H1 (cell line): Measurements from ENCODE around the gene TBC1D19. TPM values are rescaled to one million over a fixed set of nuclear protein-coding genes. Genes with fewer than 3 reads are reported as not detected.

ENCODE experiments used
- CTCF ChIA-PET: fragments of 300-600 bp; sonication (Branson Sonifier 250); formaldehyde crosslinking; loops from one replicate; lab custom pipeline; 2021; ENCODE audit not compliant: partially characterized antibody; lab: Charles Lee
- POLR2A ChIA-PET: fragments of 300-600 bp; sonication (Branson Sonifier 250); formaldehyde crosslinking; loops from one replicate; lab custom pipeline; 2021; ENCODE audit warnings: inconsistent platforms; ENCODE audit not compliant: partially characterized antibody; lab: Charles Lee
- DNase-seq, 2 experiments: peaks; one replicate each; pipeline versions ENCODE4 v3.0.0 to v3.0.0-alpha.2; 2010 to 2022; ENCODE audit warnings: low spot score in 2 of 2, low read depth in 1 of 2, mixed read lengths in 1 of 2
- FAIRE-seq: peaks from 2 replicates; lab custom pipeline; 2011; peaks lifted over from hg19 to GRCh38; lab: Jason Lieb, UNC
- H2AFZ ChIP-seq: 2 replicates; pipeline ENCODE4 v1.8.1; 2012; ENCODE audit warnings: low read length, inconsistent platforms
- H2AK5ac ChIP-seq: 2 replicates; pipeline ENCODE4 v1.6.1; 2013; ENCODE audit warnings: low read depth, low read length
- H2BK120ac ChIP-seq: replicated peaks from 2 replicates; pipeline ENCODE3; 2013; ENCODE audit warnings: low read depth, low read length, inconsistent platforms
- H2BK12ac ChIP-seq: 2 replicates; pipeline ENCODE4 v1.6.1; 2013; ENCODE audit warnings: low read depth, low read length
- H2BK15ac ChIP-seq: 2 replicates; pipeline ENCODE4 v1.6.1; 2013; ENCODE audit warnings: low read length
- H2BK20ac ChIP-seq: 2 replicates; pipeline ENCODE4 v1.6.1; 2013; ENCODE audit warnings: low read length
- H2BK5ac ChIP-seq: 2 replicates; pipeline ENCODE4 v1.6.1; 2013; ENCODE audit warnings: low read depth, low read length
- H3K14ac ChIP-seq: 2 replicates; pipeline ENCODE4 v1.6.1; 2013; ENCODE audit warnings: inconsistent platforms; ENCODE audit not compliant: insufficient read length
- H3K18ac ChIP-seq: 2 replicates; pipeline ENCODE4 v1.6.1; 2013; ENCODE audit warnings: low read length; ENCODE audit errors: extremely low read depth
- H3K23ac ChIP-seq: 2 replicates; pipeline ENCODE4 v1.6.1; 2013; ENCODE audit warnings: inconsistent platforms; ENCODE audit not compliant: insufficient read length
- H3K23me2 ChIP-seq: 2 replicates; pipeline ENCODE4 v1.6.1; 2013; ENCODE audit warnings: low read depth, low read length
- H3K27ac ChIP-seq: 2 replicates; pipeline ENCODE4 v1.6.1; 2011; ENCODE audit warnings: low read depth, low read length, inconsistent platforms
- H3K27me3 ChIP-seq, 4 experiments: replicated peaks in 1 of 4; 1 replicate in 1 of 4; 2 replicates in 3 of 4; pipeline versions ENCODE4 v1.6.1 to v1.8.1; 2011 to 2013; ENCODE audit warnings: low read length in 3 of 4, mild to moderate bottlenecking in 3 of 4, inconsistent platforms in 2 of 4, mixed read lengths in 2 of 4, moderate library complexity in 1 of 4; ENCODE audit not compliant: control insufficient read depth in 3 of 4, insufficient read depth in 3 of 4; ENCODE audit errors: extremely low read depth in 1 of 4
- H3K36me3 ChIP-seq, 4 experiments: 2 replicates each; pipeline versions ENCODE4 v1.6.1 to v1.8.1; 2011 to 2013; ENCODE audit warnings: mild to moderate bottlenecking in 4 of 4, low read length in 3 of 4, moderate library complexity in 2 of 4, control low read depth in 1 of 4, inconsistent platforms in 1 of 4; ENCODE audit not compliant: insufficient read depth in 4 of 4, control insufficient read depth in 2 of 4
- H3K4ac ChIP-seq: replicated peaks from 2 replicates; pipeline ENCODE3; 2013; ENCODE audit warnings: low read length, low read depth, mixed read lengths, inconsistent platforms; ENCODE audit not compliant: insufficient read length
- H3K4me1 ChIP-seq, 4 experiments: replicated peaks in 1 of 4; 1 replicate in 1 of 4; 2 replicates in 3 of 4; pipeline versions ENCODE4 v1.6.1 to v1.8.1; 2011 to 2013; ENCODE audit warnings: low read length in 3 of 4, inconsistent platforms in 2 of 4, mixed read lengths in 1 of 4; ENCODE audit not compliant: insufficient read depth in 4 of 4, control insufficient read depth in 3 of 4
- H3K4me2 ChIP-seq, 2 experiments: 2 replicates each; pipeline versions ENCODE4 v1.6.1 to v1.8.1; 2011 to 2013; ENCODE audit warnings: low read depth in 2 of 2, low read length in 2 of 2, control low read depth in 1 of 2, inconsistent platforms in 1 of 2, mild to moderate bottlenecking in 1 of 2; ENCODE audit not compliant: insufficient read depth in 1 of 2
- H3K4me3 ChIP-seq, 4 experiments: fragments of 200-600, 300-600 bp in 1 of 4; sonication (generic), shearing (Covaris generic), sonication (Bioruptor Twin) in 1 of 4; 2 replicates each; pipeline versions ENCODE4 v1.5.1 to v1.8.1; 2011 to 2016; ENCODE audit warnings: low read length in 4 of 4, low read depth in 3 of 4, control low read depth in 2 of 4, inconsistent platforms in 2 of 4, mild to moderate bottlenecking in 2 of 4, mixed read lengths in 1 of 4, moderate library complexity in 1 of 4; ENCODE audit not compliant: insufficient read depth in 2 of 4; ENCODE audit errors: extremely low read depth in 1 of 4
- H3K56ac ChIP-seq: replicated peaks from 2 replicates; pipeline ENCODE3; 2013; ENCODE audit warnings: low read depth, mild to moderate bottlenecking, mixed read lengths, low read length, inconsistent platforms; ENCODE audit not compliant: insufficient read length
- H3K79me1 ChIP-seq: 2 replicates; pipeline ENCODE4 v1.6.1; 2013; ENCODE audit warnings: low read depth, low read length, control low read depth
- H3K79me2 ChIP-seq, 2 experiments: 2 replicates each; pipeline versions ENCODE4 v1.6.1 to v1.8.1; 2012 to 2013; ENCODE audit warnings: low read length in 2 of 2, mild to moderate bottlenecking in 2 of 2, inconsistent platforms in 1 of 2; ENCODE audit not compliant: insufficient read depth in 2 of 2, control insufficient read depth in 1 of 2
- H3K9ac ChIP-seq, 4 experiments: replicated peaks in 1 of 4; 1 replicate in 1 of 4; 2 replicates in 3 of 4; pipeline versions ENCODE4 v1.6.1 to v1.8.1; 2011 to 2013; ENCODE audit warnings: low read depth in 3 of 4, low read length in 3 of 4, control low read depth in 2 of 4, mild to moderate bottlenecking in 2 of 4, moderate library complexity in 2 of 4, inconsistent platforms in 1 of 4; ENCODE audit errors: extremely low read depth in 1 of 4
- H3K9me3 ChIP-seq, 2 experiments: 2 replicates each; pipeline versions ENCODE4 v1.6.1 to v1.8.1; 2012 to 2013; ENCODE audit warnings: mild to moderate bottlenecking in 2 of 2, moderate library complexity in 2 of 2, control low read depth in 1 of 2, inconsistent platforms in 1 of 2, low read depth in 1 of 2, low read length in 1 of 2, mixed read lengths in 1 of 2; ENCODE audit not compliant: insufficient read depth in 2 of 2
- H4K20me1 ChIP-seq, 2 experiments: replicated peaks in 1 of 2; 2 replicates each; pipeline versions ENCODE3 to v1.8.1; 2011 to 2013; ENCODE audit warnings: inconsistent platforms in 2 of 2, low read length in 2 of 2, mild to moderate bottlenecking in 1 of 2; ENCODE audit not compliant: insufficient read depth in 2 of 2, control insufficient read depth in 1 of 2
- H4K5ac ChIP-seq: 2 replicates; pipeline ENCODE4 v1.6.1; 2013; ENCODE audit warnings: low read length, low read depth, mixed read lengths, inconsistent platforms; ENCODE audit not compliant: insufficient read length
- H4K8ac ChIP-seq: 2 replicates; pipeline ENCODE4 v1.8.0; 2013; ENCODE audit warnings: mild to moderate bottlenecking, moderate library complexity, low read length, inconsistent platforms; ENCODE audit not compliant: insufficient read depth; ENCODE audit errors: extremely low read depth
- H4K91ac ChIP-seq: replicated peaks from 2 replicates; pipeline ENCODE3; 2013; ENCODE audit warnings: low read length, mixed read lengths, inconsistent platforms; ENCODE audit not compliant: insufficient read length
- CBX5 ChIP-seq: fragments of 300-800, 300-1000 bp; sonication (generic); IDR thresholded peaks from 2 replicates; pipeline ENCODE4 v1.7.1; 2016; ENCODE audit warnings: antibody characterized with exemption, low read length, low read depth
- CTBP2 ChIP-seq: IDR thresholded peaks from 2 replicates; pipeline ENCODE4 v1.7.0; 2011; ENCODE audit warnings: borderline replicate concordance, mild to moderate bottlenecking, moderate library complexity, mixed read lengths, low read length; ENCODE audit not compliant: insufficient read depth, insufficient read length
- NRF1 ChIP-seq: IDR thresholded peaks from 2 replicates; pipeline ENCODE4 v1.6.1; 2011; ENCODE audit warnings: mild to moderate bottlenecking, low read depth, low read length, improper control_type of control experiment
- TAF7 ChIP-seq: optimal IDR thresholded peaks from 2 replicates; pipeline ENCODE3; 2011; ENCODE audit warnings: low read depth, mild to moderate bottlenecking, inconsistent platforms, low read length, moderate library complexity, borderline replicate concordance
- WGBS, 2 experiments: shearing (Covaris generic) in 1 of 2; methylation state at CpG; one replicate each; pipeline versions ENCODE4 v1.1.6 to v1.1.7; 2013 to 2015; ENCODE audit warnings: low lambda C conversion rate in 2 of 2, mixed read lengths in 2 of 2, inconsistent platforms in 1 of 2, low coverage in 1 of 2, missing lambda C conversion rate in 1 of 2; ENCODE audit not compliant: insufficient replicate concordance in 2 of 2, insufficient coverage in 1 of 2, insufficient read length in 1 of 2; ENCODE audit errors: extremely low coverage in 1 of 2, missing lambda C conversion rate in 1 of 2; 5-methylcytosine and 5-hydroxymethylcytosine counted together
- polyA plus RNA-seq, 7 experiments: library from polyadenylated mRNA; depleted of rRNA in 3 of 7; stranded (reverse) in 5 of 7; unstranded in 2 of 7; fragments of >200 nt in 5 of 7; fragments of 200-250 nt in 2 of 7; gene quantifications; 1 replicate in 5 of 7; 2 replicates in 1 of 7; 4 replicates in 1 of 7; pipeline versions ENCODE4 v1.2.1 to v1.2.3, GENCODE V29; 2011 to 2013; ENCODE audit warnings: missing spikeins in 2 of 7, mixed read lengths in 2 of 7
- total RNA-seq: library from RNA; stranded (reverse); fragmentation: NEBNext Ultra II Directional; extraction: Animal tissue kit (Norgen Biotek cat#: 25700); gene quantifications from 2 replicates; pipeline ENCODE4 v1.2.1, GENCODE V29; 2021

Gene TBC1D19
- total and polyA plus RNA-seq, 2 of the 8 experiments (the other 6 are each of a cell fraction or from before 2014, with no cell fraction given): 1.9 to 3.5 TPM

DNA sequence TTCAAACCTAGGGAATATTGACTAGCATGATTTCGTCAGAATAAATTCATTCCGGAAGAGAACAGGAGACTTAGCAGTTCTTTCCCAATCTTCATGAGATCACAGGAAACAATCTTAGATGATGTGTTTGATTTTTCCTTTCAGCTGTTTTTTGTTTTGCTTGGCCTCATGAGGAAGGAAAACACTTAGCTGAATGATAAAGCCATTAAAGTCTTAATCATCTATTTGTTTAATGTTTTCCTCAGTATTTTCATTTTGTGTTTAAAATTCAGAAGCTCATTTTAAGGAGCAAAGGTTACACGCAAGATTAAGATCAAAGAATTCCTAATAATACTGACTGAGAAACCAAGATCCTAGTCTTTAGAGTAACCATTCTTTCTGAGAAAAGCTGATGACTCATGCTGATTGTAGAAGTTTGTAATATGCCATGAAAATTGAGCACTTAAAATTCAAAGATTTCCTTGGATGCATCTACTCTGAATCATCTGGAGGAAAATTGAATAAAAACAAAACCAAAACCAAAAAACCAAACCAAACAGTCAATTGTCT is 15.4 kb upstream of the TBC1D19 start:
- Histone ChIP-seq H3K4ac (no peak overlapping the region), H3K79me2 (no peaks in the 10 kb centered on the region), H2BK12ac (no peak overlapping the region), H4K8ac (no peak overlapping the region), H3K23ac (no peak overlapping the region), H3K23me2 (no peaks in the 10 kb centered on the region), H3K14ac (no peak overlapping the region), H3K79me1 (no peaks in the 10 kb centered on the region), H3K56ac (no peak overlapping the region), H3K4me2 (no peak overlapping the region), H2BK15ac (no peak overlapping the region), H3K4me1 (no peaks in the 10 kb centered on the region), H4K5ac (no peak overlapping the region), H2BK5ac (no peak overlapping the region), H3K9me3 (no peaks in the 10 kb centered on the region), H2BK20ac (no peak overlapping the region), H2BK120ac (no peak overlapping the region), H3K18ac (no peak overlapping the region), H3K27ac (no peak overlapping the region), H3K36me3 (no peaks in the 10 kb centered on the region), H3K9ac (no peak overlapping the region), H4K20me1 (no peaks in the 10 kb centered on the region), H3K27me3 (no peaks in the 10 kb centered on the region; a peak in 1 of 7 replicates), H2AFZ (no peak overlapping the region), H4K91ac (no peak overlapping the region), H2AK5ac (no peak overlapping the region), H3K4me3 (no peak overlapping the region)
- DNase-seq (no peak), FAIRE-seq (no peak)
- ChIA-PET CTCF (interaction anchor here (1.1 to 1.3 kb wide), 3 partner anchors 15 to 581 kb away, joined by 4 read pairs; partner anchors contain the start of gene TBC1D19), POLR2A (interaction anchor here (0.6 kb wide), 1 partner anchor 11 kb away, joined by 3 read pairs; no protein-coding TSS in a partner anchor)
- whole genome bisulfite sequencing, 2 experiments: 85% methylated on average over 3 of the region's 3 CpGs; no CpG with 5 or more reads in 1 of the 2 experiments
- TF ChIP-seq TAF7: no peak
- no peak for TF ChIP-seq CTBP2
- no peak for TF ChIP-seq NRF1
- TF ChIP-seq CBX5: no peak
